ENCODE measurements around the gene SLC2A9.

The SLC2A9 gene

GRCh38 chr4:10045481-10045880, 24.2 kb upstream of the SLC2A9 start:
- DNase-seq (ENCODE audit: low read depth in 2 of 2, low spot score in 1 of 2), result no peak

- no peak for DNase-seq (ENCODE audit: low read depth in 2 of 2, low spot score in 1 of 2)
These were observed 19.7 kb upstream of the SLC2A9 start for GRCh38 chr4:10041036-10041435.

GRCh38 chr4:10040049-10040892, 19.0 kb upstream of the SLC2A9 start:
- DNase-seq (ENCODE audit: low read depth in 2 of 2, low spot score in 1 of 2), result no peak

GRCh38 chr4:10036807-10037342, 15.6 kb upstream of the SLC2A9 start:
- DNase-seq (ENCODE audit: low read depth in 2 of 2, low spot score in 1 of 2), result no peak

- DNase-seq (ENCODE audit: low read depth in 2 of 2, low spot score in 1 of 2), result no peak
These were observed 13.8 kb upstream of the SLC2A9 start for GRCh38 chr4:10035130-10035529.

GRCh38 chr4:10034612-10035104, 13.4 kb upstream of the SLC2A9 start:
- no peak for DNase-seq (ENCODE audit: low read depth in 2 of 2, low spot score in 1 of 2)

- no peak for DNase-seq (ENCODE audit: low read depth in 2 of 2, low spot score in 1 of 2)
These were observed 12.8 kb upstream of the SLC2A9 start for GRCh38 chr4:10034136-10034535.

- DNase-seq (ENCODE audit: low read depth in 2 of 2, low spot score in 1 of 2), result no peak
These were observed 12.0 kb upstream of the SLC2A9 start for GRCh38 chr4:10033191-10033881.

- no peak for DNase-seq (ENCODE audit: low read depth in 2 of 2, low spot score in 1 of 2)
These were observed 11.3 kb upstream of the SLC2A9 start for GRCh38 chr4:10032625-10033024.

- DNase-seq (ENCODE audit: low read depth in 2 of 2, low spot score in 1 of 2), result no peak
These were observed 10.6 kb upstream of the SLC2A9 start for GRCh38 chr4:10031668-10032590.

GRCh38 chr4:10030972-10031667, 9.8 kb upstream of the SLC2A9 start:
- DNase-seq (ENCODE audit: low read depth in 2 of 2, low spot score in 1 of 2), result no peak

- no peak for DNase-seq (ENCODE audit: low read depth in 2 of 2, low spot score in 1 of 2)
These were observed 8.1 kb upstream of the SLC2A9 start for GRCh38 chr4:10029403-10029802.

- no peak for DNase-seq (ENCODE audit: low read depth in 2 of 2, low spot score in 1 of 2)
These were observed 7.6 kb upstream of the SLC2A9 start for GRCh38 chr4:10028910-10029309.

- no peak for DNase-seq (ENCODE audit: low read depth in 2 of 2, low spot score in 1 of 2)
These were observed 5.2 kb upstream of the SLC2A9 start for GRCh38 chr4:10026485-10026884.

- DNase-seq (ENCODE audit: low read depth in 2 of 2, low spot score in 1 of 2), result no peak
These were observed 4.0 kb upstream of the SLC2A9 start for GRCh38 chr4:10025230-10025806.

GRCh38 chr4:10024303-10024702, 3.0 kb upstream of the SLC2A9 start:
- no peak for DNase-seq (ENCODE audit: low read depth in 2 of 2, low spot score in 1 of 2)

GRCh38 chr4:10023806-10024205, 2.5 kb upstream of the SLC2A9 start:
- no peak for DNase-seq (ENCODE audit: low read depth in 2 of 2, low spot score in 1 of 2)

- no peak for DNase-seq (ENCODE audit: low read depth in 2 of 2, low spot score in 1 of 2)
These were observed 1.7 kb upstream of the SLC2A9 start for GRCh38 chr4:10023050-10023419.

GRCh38 chr4:10022346-10023049, 1.2 kb upstream of the SLC2A9 start:
- DNase-seq (ENCODE audit: low read depth in 2 of 2, low spot score in 1 of 2), result no peak

- DNase-seq (ENCODE audit: low read depth in 2 of 2, low spot score in 1 of 2), result no peak
These were observed 341 bp upstream of the SLC2A9 start for GRCh38 chr4:10021653-10022023.
